Activated T-helper 17 cell treated with anti-CD3 and anti-CD28 coated beads, Interleukin-2, amount 50 U/mL, for 72 hours (primary cell): ENCODE results near the gene TUBA4B. TPM values are rescaled to one million over a fixed set of nuclear protein-coding genes. Genes with fewer than 3 reads are reported as not detected.

Source experiments
- ATAC-seq: fragments of 150-1000 bp; cut with Tn5 transposase; replicated peaks from 2 replicates; pipeline ENCODE4 v1.10.0; 2021; ENCODE audit warnings: mild to moderate bottlenecking, moderate library complexity
- H3K27ac Mint-ChIP-seq: one replicate; pipeline ENCODE4 v1.8.0; 2022; ENCODE audit warnings: mixed read lengths
- H3K27me3 Mint-ChIP-seq: one replicate; pipeline ENCODE4 v1.8.0; 2022; ENCODE audit warnings: mixed read lengths
- H3K36me3 Mint-ChIP-seq: one replicate; pipeline ENCODE4 v1.8.0; 2022; ENCODE audit warnings: low read depth, mild to moderate bottlenecking, mixed read lengths
- H3K4me1 Mint-ChIP-seq: one replicate; pipeline ENCODE4 v1.8.0; 2022; ENCODE audit warnings: mixed read lengths
- H3K4me3 Mint-ChIP-seq: one replicate; pipeline ENCODE4 v1.8.0; 2022; ENCODE audit warnings: mild to moderate bottlenecking, mixed read lengths
- H3K9me3 Mint-ChIP-seq: one replicate; pipeline ENCODE4 v1.8.0; 2022; ENCODE audit warnings: mixed read lengths
- total RNA-seq, 2 donors: library from RNA; stranded (reverse); gene quantifications; one replicate each; pipeline ENCODE4 v1.2.3, GENCODE V29; 2022

The TUBA4B gene
- total RNA-seq, 2 donors from 2014 or later: not detected

DNA sequence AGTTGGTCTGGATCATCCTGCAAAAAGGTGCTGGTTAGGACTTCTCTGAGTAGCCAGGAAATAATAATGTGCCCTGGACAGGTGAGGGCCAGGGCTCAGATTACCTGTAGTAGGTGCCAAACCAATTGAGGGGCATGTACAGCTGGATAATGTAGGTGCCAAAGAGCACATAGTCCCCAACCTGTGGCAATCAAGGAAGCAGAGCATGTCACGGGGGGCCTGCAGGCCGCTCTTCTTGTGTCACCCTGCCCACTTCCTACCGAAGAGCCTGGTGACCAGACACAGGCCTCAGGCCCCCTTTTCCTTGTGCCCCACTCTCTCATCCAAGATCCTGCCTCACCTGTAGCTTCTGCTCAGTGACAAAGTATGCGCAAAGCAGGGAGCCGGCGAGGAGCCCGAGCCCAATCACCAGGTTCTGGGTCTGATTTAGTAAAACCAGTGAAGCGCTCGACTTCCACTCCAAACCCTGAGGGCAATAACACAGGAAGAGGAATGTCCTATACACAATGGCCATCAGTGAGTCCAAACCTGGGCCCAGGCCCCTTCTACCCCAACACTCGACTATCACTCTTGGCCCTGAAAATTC, 39.5 kb upstream of the TUBA4B start:
- Mint-ChIP-seq H3K4me3 (no peak overlapping the region), H3K4me1 (peaks cover 13% of the 10 kb centered on the region), H3K27me3 (no peaks in the 10 kb centered on the region), H3K36me3 (peaks cover 98% of the 10 kb centered on the region), H3K27ac (no peak overlapping the region), H3K9me3 (no peaks in the 10 kb centered on the region)
- no peak for ATAC-seq

DNA sequence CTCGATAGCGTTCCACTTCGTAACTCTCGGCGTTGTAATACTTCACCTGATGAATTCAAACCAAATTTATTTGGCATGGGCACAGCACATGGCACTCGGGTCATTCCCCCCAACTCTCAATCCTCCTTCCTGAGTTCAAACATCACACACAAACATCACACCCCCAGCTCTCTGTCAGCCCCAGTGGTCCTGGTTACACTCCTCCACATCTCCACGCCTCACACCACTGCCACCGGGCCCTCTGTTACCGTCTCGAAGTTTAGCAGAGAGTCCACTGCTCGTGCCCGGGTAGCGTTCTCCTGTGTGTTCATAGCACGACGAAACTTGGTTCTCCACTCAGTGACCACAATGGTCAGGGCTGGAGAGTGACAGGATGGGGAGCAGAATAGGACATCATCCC, 38.9 kb upstream of the TUBA4B start:
- Mint-ChIP-seq H3K9me3 (no peaks in the 10 kb centered on the region), H3K4me1 (peaks cover 13% of the 10 kb centered on the region), H3K27ac (peak overlapping the region; percentile 23), H3K36me3 (peaks cover 96% of the 10 kb centered on the region), H3K27me3 (no peaks in the 10 kb centered on the region), H3K4me3 (no peak overlapping the region)
- no peak for ATAC-seq

DNA sequence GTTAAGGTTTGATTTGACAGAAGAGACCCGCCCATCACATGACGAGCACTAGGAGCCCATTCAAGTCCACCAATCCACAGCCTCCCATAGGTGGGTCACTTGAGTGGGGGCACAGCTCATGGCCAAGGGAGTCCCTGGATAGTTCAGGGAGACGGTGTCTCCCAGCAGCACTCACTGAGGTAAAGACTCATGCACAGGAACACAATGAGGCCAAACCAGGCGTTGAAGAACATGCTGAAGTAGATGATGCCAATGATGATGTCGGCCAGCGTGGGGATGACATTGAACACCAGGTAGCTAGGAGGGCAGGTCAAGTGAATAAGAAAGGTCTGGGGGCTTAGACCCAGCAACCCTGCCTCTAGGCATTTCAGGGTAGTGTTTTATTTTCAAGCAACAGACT, 38.3 kb upstream of the TUBA4B start:
- H3K9me3 Mint-ChIP-seq: no peaks in the 10 kb centered on the region
- peaks cover 96% of the 10 kb centered on the region for H3K36me3 Mint-ChIP-seq

DNA sequence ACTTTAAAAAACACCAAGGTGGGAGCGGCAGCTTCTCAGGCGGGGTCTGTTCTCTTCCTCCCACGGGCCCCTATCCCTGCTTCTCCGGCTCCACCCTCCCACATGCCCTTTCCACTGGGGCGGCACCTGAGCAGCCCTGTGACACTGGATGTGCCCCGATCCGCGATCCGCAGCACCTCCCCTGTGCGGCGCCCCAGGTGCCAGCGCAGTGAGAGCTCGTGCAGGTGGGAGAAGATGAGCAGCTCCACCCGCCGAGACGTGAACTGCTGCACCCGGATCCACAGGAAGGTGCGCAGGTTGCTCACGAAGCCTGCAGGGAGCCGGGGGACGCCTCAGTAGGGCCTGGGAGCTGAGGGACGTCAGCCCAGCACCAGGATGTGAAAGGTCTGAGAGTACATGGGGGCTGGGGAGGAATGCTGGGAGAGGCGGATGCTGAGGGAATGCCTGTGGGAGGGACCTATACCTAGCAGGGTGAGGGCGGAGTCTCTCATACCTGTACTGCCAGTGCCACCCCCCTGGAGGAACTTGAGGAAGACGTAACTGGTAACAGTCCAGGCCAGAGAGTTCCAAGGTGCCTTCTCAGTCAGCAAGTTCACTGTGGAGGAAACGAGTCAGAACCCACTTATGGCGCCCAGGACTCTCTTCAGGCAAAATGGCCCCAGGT, 37.0 kb upstream of the TUBA4B start:
- peak overlapping the region; percentile 93 for H3K4me3 Mint-ChIP-seq
- H3K4me1 Mint-ChIP-seq: peaks cover 8% of the 10 kb centered on the region
- no peak for ATAC-seq
- no peaks in the 10 kb centered on the region for H3K9me3 Mint-ChIP-seq
- H3K36me3 Mint-ChIP-seq: peaks cover 96% of the 10 kb centered on the region
- no peak overlapping the region for H3K27ac Mint-ChIP-seq
- no peaks in the 10 kb centered on the region for H3K27me3 Mint-ChIP-seq

More for the DNA sequence above, 38.3 kb upstream of the TUBA4B start:
- peaks cover 9% of the 10 kb centered on the region for H3K4me1 Mint-ChIP-seq
- no peak for ATAC-seq
- no peaks in the 10 kb centered on the region for H3K27me3 Mint-ChIP-seq
- no peak overlapping the region for H3K4me3 Mint-ChIP-seq
- no peak overlapping the region for H3K27ac Mint-ChIP-seq

DNA sequence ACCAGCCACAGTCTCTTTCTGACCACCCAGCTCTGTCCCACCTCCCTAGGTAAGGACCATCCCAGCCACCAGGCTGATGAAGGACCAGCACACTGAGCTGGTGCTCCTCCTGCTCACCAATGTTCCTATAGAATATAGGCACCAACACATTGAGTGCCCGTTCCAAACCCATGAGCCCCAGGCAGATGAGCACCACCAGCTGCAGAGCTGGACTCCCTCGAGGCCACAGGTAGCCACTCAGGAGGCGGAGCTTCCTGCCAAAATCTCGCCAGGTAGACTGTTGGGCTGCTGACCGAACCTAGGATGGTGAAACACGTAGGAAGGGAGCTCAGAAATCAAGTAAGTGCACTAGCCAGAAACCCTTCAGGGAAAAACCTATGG, 36.5 kb upstream of the TUBA4B start:
- H3K9me3 Mint-ChIP-seq: no peaks in the 10 kb centered on the region
- peak overlapping the region; percentile 93 for H3K4me3 Mint-ChIP-seq
- H3K27ac Mint-ChIP-seq: no peak overlapping the region
- H3K27me3 Mint-ChIP-seq: no peaks in the 10 kb centered on the region
- H3K36me3 Mint-ChIP-seq: peaks cover 96% of the 10 kb centered on the region
- no peak for ATAC-seq
- H3K4me1 Mint-ChIP-seq: peaks cover 8% of the 10 kb centered on the region

DNA sequence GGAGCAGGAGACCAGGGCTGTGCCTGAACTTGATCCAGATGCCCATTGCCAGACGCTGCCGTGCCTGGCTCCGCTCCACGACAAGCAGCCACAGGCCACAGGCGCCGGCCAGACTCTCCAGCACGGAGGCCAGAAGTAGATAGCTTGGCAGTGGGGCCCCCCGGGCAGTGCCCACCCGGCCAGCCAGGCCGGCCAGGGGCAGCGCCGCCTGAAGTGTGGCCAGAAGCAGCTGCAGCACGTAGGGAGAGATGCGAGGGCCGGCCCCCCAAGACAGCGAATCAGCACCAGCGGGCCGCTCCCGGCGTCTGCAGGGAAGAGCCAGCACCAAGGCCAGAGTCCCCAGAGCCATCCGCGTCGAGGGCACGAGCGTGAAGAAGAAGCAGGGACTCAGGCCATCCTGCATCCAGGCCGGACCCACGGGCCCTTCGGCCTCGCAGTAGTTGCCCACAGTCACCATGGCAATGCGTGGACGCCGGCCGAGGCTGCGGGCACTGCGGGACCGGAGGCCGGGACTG, 34.8 kb upstream of the TUBA4B start:
- no peaks in the 10 kb centered on the region for H3K27me3 Mint-ChIP-seq
- peak overlapping the region; percentile 93 for H3K27ac Mint-ChIP-seq
- H3K9me3 Mint-ChIP-seq: no peaks in the 10 kb centered on the region
- peak overlapping the region; percentile 93 for H3K4me3 Mint-ChIP-seq
- peaks cover 96% of the 10 kb centered on the region for H3K36me3 Mint-ChIP-seq
- peaks cover 8% of the 10 kb centered on the region for H3K4me1 Mint-ChIP-seq
- peak; percentile 59 for ATAC-seq

DNA sequence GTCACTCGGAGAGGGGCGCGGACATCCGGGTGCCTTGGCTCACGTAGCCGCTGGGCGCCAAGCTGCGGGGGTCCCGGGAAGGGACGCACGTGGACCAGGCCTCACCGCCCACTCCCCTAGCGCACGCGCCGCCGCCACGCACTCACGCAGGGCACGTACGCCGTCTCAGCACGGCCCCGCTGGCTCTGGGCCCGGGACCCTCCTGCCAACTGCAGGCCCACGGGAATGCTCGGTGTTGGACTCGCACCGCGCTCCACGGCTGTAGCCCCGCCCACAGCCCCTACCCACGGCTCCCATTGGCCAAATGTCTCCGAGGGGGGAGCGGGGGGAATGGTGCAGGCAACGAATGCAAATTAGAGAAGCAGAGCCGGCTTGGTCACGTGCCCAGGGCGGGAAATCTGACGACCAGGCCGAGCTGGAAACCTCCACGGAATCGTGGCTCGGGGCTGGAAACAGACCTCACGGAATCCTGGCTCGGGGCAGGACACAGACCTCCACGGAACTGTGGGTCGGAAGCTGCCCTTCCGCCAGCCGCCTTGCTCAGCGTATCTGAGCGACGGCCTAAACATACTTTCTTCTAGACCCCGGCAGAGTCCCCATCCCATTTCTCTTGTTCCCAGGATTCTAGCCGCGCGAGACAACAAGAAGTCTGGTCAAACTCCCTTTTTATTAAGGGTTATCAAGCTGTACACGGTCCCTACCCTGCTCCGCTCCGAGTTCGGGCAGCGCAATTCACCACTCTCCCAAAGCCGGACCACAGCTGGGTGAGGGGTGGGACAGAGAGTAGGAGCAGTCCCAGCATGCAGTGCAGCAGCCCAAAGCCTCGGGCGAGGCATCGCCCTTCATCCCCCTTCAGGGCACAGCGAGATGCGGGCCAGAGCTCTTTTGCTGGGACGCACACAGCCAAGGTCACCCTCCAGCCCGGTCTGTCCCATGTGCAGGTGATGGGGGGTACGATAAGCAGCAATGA, 34.0 kb upstream of the TUBA4B start, which contains the start of gene ABCB6:
Gene ABCB6, minus strand, starts transcription at position 227 of the 970 bp plus-strand sequence. CDS start 285 bp downstream, outside the sequence.
- H3K36me3 Mint-ChIP-seq: peaks cover 96% of the 10 kb centered on the region
- no peaks in the 10 kb centered on the region for H3K27me3 Mint-ChIP-seq
- no peaks in the 10 kb centered on the region for H3K9me3 Mint-ChIP-seq
- peak within 1 kb of the TSS; percentile 93 for H3K4me3 Mint-ChIP-seq
- H3K27ac Mint-ChIP-seq: peak within 1 kb of the TSS; percentile 93
- peak; percentile 88 for ATAC-seq
- peaks cover 8% of the 10 kb centered on the region for H3K4me1 Mint-ChIP-seq

DNA sequence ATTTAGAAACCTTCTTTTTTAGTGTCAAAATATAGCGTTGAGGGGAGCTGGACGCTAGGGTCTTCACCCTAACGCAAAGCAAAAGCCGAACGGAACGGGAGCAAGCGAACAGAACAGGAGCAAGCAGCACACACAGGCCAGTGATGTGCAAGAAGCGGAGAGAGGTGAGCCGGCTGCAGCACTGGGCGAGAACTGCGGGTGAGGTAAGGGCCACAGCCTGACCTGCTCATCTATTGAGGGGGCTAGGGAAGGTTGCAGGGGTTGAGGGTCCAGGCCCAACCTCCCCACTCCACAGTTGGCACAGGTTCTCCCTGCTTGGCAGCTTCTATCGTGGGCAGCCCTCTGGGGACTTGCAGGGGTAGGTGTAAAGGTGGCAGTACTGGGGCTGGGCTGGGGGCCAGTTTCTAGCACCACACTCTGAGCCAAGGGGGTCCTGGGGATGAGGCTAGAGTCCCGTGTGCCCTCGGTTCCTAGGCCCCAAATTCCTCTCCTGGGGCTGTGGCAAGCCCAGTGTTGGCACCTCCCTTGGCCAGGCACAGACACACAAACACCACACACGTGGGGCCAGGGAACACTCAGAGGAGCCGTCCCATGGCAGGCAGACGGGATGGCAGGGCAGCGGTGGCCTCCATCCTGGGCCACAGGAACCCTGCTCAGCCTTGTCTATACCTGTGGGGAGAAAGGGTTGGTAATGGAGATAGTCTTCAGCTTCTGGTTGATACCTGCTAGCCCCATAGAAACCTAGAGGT, 33.1 kb upstream of the TUBA4B start:
- H3K9me3 Mint-ChIP-seq: no peaks in the 10 kb centered on the region
- H3K4me1 Mint-ChIP-seq: peaks cover 8% of the 10 kb centered on the region
- H3K4me3 Mint-ChIP-seq: peak overlapping the region; percentile 93
- H3K36me3 Mint-ChIP-seq: peaks cover 96% of the 10 kb centered on the region
- no peak for ATAC-seq
- H3K27me3 Mint-ChIP-seq: no peaks in the 10 kb centered on the region
- peak overlapping the region; percentile 34 for H3K27ac Mint-ChIP-seq

DNA sequence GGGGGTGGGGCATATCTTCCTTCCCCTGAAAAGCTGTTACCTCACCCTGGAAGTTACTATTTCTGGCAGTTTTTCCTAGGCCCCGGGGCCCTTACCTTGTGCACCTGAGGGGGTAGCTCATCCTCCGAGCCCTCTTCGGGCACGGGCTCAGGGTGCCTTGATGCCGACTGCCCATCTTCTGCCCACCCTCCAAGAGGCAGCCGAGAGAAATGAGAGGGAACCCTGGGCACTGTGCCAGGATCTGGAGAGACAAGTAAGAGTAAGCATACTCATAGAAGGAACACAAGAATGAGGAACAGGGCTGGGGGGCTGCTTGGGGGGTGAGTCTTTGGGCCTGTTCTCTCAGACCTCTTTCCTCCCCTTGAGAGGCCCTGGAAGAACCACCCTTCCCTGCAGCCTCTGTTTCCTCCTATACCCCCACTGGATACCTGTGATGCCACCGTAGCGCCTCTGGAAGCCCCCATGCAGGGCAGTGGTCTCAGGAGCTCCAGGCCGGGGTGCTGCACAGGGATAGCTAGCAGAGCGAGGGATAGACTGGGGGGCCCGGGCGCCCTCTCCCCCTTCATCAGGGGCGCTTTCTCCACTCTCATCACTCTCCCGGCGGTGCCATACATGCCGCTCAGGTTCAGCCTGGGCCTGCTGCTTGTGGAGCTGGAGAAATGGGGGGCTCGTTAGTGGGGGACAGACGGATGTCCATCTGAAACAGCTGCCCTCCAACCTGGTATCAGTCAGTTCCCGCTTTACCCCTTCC, 32.2 kb upstream of the TUBA4B start:
- peak overlapping the region; percentile 34 for H3K27ac Mint-ChIP-seq
- H3K27me3 Mint-ChIP-seq: no peaks in the 10 kb centered on the region
- no peak for ATAC-seq
- H3K9me3 Mint-ChIP-seq: no peaks in the 10 kb centered on the region
- no peak overlapping the region for H3K4me3 Mint-ChIP-seq
- peaks cover 8% of the 10 kb centered on the region for H3K4me1 Mint-ChIP-seq
- peaks cover 96% of the 10 kb centered on the region for H3K36me3 Mint-ChIP-seq

DNA sequence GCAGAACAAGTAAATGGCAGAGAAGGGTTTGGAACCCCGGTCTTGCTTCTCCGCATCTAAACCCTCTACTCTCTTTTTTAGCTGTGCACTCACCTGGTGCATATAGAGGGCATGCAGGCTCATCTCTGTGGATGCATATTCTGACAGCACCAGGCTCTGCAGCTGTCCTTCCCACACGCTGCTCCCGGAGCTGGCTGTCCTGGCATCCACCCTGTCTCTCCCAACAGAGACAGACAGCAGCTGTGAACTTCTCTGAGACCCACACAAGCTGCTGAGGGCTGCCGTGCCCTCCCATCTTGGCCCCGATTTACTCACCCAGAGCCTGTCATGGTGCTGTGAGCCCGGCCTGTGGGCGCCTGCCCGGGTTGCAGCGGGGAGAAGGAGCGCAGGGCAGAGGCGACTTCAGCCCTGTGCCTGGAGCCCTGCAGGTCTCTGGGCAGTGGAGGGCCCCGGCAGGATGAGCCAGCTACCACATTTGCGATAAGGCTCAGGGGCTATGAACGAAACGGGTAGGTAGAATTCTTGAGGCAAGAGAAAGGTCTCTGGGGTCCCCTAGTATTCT, 31.0 kb upstream of the TUBA4B start:
- H3K4me1 Mint-ChIP-seq: no peaks in the 10 kb centered on the region
- ATAC-seq: no peak
- no peaks in the 10 kb centered on the region for H3K27me3 Mint-ChIP-seq
- H3K9me3 Mint-ChIP-seq: no peaks in the 10 kb centered on the region
- H3K4me3 Mint-ChIP-seq: no peak overlapping the region
- peaks cover 96% of the 10 kb centered on the region for H3K36me3 Mint-ChIP-seq
- no peak overlapping the region for H3K27ac Mint-ChIP-seq

DNA sequence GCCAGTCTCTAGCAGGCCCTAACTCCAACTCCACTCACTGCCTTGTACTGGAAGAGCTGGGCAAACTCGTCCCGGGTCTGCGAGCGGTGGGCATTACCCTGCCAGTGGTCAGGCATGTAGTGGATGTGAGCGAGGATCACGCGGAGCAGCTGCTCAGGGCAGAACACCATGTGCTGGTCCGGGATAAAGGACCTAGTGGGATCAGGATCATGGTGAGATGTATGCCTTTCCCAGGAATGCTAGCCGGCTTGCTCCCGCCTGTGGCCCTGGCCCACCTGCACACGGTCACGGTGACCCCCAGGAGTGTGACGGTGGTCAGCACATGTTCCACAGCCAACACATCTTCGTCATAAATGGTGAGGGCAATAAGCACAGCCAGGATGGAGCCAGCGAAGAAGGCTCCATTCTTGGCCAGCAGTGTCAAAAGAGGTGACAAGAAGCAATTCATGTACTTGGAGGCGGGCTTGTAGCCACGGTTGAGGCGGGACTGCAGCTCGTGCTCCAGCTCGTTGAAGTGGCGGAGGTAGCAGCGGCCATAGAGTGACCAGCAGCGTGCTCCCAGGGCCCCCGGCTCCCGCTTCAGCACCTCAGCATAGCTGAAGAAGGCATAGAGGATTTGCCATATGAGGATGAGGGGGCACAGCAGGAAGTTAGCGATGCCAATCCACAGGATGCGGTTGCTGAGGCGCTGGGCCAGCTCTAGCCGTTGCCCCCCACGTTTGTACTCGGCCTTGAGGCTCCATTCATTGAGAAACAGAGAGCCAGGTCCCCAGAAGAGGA, 29.0 kb upstream of the TUBA4B start:
- Mint-ChIP-seq H3K9me3 (no peaks in the 10 kb centered on the region), H3K27me3 (no peaks in the 10 kb centered on the region), H3K27ac (peak overlapping the region; percentile 14), H3K4me1 (no peaks in the 10 kb centered on the region), H3K36me3 (peaks cover 98% of the 10 kb centered on the region), H3K4me3 (no peak overlapping the region)
- ATAC-seq: no peak

DNA sequence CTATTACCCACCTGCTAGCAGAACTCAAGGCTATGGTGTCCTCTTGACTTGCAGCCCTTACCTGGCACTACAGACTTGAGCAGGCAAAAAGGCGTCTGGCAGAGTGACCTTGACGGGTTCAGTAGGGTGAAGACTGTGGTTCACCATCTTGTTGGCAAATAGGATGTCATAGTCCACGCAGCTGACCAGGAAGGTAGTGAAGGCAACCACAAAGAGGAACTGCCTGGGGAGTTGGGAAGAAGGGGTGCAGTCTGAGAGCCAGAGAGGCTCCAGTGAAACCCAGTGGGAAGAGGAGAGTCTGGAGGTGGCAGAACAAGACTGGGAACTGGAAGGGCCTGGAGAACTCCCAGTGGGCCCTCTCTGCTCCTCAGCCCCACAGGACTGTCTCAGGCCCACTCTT, 27.7 kb upstream of the TUBA4B start:
- H3K36me3 Mint-ChIP-seq: peaks cover 97% of the 10 kb centered on the region
- peak overlapping the region; percentile 14 for H3K27ac Mint-ChIP-seq

More for the DNA sequence above, 27.7 kb upstream of the TUBA4B start:
- Mint-ChIP-seq H3K4me1 (no peaks in the 10 kb centered on the region), H3K9me3 (no peaks in the 10 kb centered on the region), H3K27me3 (no peaks in the 10 kb centered on the region), H3K4me3 (no peak overlapping the region)
- no peak for ATAC-seq
